Astrocyte of the cerebellum (primary cell): Measurements from ENCODE around the gene ANKRD34A.

Experiments used
- DNase-seq: peaks from one replicate; pipeline ENCODE4 v3.0.0-alpha.2; 2011; ENCODE audit warnings: low read depth
- H3K4me3 ChIP-seq: 2 replicates; pipeline ENCODE4 v1.5.1; 2011; ENCODE audit warnings: mild to moderate bottlenecking, low read depth, low read length, moderate library complexity
- in situ Hi-C: cut with HindIII; loops from 2 replicates; pipeline ENCODE4 v1.10.0; 2017; ENCODE audit warnings: low sequenced_read_pairs
- TF ChIP-seq, protein P1 (sequence below): IDR thresholded peaks from 2 replicates; pipeline ENCODE4 v1.5.1; 2012; ENCODE audit warnings: low read length, low read depth, moderate library complexity, mild to moderate bottlenecking; ENCODE audit errors: missing control alignments

The ANKRD34A gene

DNA sequence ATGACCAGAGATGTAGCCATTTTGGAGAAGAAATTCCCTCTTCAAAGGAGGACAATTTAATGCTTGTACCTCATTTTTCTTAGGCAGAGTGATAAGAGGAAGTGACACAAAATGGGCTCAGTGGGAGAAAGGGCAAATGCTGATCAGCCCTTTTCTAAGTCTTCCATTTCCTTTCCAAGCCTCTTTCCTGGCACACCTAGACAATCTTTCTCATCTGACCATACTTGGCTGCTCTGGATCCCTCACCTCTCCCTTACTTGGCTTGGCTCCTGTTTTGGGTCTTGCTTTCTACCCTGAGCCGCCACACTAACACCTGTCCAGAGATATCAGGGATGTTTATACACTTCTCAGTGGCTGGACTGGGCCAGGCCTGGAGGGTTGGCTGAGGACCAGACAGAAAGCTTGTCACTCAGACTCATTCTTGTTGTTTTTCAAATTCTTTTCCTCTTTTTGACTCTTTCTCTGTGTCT is 18.9 kb upstream of the ANKRD34A start:
- in situ Hi-C loops = no loop called here
- DNase-seq = no peak
- TF ChIP-seq, protein P1, sequence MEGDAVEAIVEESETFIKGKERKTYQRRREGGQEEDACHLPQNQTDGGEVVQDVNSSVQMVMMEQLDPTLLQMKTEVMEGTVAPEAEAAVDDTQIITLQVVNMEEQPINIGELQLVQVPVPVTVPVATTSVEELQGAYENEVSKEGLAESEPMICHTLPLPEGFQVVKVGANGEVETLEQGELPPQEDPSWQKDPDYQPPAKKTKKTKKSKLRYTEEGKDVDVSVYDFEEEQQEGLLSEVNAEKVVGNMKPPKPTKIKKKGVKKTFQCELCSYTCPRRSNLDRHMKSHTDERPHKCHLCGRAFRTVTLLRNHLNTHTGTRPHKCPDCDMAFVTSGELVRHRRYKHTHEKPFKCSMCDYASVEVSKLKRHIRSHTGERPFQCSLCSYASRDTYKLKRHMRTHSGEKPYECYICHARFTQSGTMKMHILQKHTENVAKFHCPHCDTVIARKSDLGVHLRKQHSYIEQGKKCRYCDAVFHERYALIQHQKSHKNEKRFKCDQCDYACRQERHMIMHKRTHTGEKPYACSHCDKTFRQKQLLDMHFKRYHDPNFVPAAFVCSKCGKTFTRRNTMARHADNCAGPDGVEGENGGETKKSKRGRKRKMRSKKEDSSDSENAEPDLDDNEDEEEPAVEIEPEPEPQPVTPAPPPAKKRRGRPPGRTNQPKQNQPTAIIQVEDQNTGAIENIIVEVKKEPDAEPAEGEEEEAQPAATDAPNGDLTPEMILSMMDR = no peak
- no peak overlapping the region for H3K4me3 ChIP-seq

DNA sequence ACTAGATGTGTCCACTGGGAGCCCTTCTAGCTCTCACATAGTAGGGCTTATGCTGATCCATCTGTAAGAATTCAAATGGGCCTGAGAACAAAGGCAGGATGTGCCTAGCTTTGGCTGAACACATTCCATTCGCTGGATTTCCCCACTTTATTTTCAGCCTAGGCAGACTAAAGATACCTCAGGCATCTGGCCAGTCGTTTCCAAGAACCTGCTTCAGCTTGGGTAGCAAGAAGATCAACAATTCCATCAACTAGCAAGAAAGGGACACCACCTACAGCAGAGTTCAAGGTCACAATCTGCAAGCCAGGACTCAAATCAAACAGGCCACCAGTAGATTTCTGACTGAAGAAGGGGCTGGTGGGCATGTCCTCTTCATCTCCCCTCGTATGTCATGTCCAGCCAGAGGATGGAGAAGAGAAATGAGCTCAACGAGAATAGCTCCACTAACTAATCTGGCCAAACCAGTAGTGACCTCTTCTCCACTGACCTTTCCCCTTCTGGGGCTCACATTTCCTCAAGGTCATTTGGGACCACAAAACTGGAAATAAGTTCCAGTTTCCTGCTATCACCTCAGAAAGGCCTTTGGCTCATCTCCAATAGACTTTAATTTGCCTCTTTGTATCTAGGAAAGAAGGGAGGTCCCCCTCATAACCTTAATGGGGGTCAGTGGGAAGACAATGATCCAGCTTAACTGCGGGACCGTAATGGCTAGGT is 17.8 kb upstream of the ANKRD34A start:
- in situ Hi-C loops = no loop called here
- no peak for DNase-seq
- TF ChIP-seq, protein P1 = no peak
- H3K4me3 ChIP-seq = no peak overlapping the region

DNA sequence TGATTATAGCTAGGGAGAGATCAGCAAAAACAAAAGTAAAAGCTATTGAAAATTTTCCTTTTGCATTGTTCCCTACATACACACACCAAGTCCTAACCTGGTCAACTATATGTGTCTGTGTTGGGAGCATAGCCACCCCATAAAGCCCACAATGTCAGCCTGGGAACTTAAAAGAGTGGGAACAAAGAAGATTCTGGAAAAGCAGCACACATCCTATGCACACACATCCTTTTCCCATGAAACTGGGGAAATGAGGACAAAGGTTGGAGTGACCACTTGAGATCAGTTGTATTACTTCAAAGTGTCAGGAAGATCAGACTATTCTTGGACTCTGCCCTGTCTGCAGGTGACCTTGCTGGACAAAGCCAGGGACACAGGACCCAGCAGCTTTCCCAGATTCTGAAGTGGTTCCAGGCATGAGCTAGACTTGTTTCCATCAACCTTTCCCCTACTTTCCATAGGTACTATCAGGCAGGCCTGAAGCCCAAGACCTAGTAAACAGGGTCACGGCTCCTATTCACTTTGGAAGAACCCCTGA is 16.2 kb upstream of the ANKRD34A start:
- no peak overlapping the region for H3K4me3 ChIP-seq
- TF ChIP-seq, protein P1 = no peak
- DNase-seq = no peak
- in situ Hi-C loops = no loop called here

DNA sequence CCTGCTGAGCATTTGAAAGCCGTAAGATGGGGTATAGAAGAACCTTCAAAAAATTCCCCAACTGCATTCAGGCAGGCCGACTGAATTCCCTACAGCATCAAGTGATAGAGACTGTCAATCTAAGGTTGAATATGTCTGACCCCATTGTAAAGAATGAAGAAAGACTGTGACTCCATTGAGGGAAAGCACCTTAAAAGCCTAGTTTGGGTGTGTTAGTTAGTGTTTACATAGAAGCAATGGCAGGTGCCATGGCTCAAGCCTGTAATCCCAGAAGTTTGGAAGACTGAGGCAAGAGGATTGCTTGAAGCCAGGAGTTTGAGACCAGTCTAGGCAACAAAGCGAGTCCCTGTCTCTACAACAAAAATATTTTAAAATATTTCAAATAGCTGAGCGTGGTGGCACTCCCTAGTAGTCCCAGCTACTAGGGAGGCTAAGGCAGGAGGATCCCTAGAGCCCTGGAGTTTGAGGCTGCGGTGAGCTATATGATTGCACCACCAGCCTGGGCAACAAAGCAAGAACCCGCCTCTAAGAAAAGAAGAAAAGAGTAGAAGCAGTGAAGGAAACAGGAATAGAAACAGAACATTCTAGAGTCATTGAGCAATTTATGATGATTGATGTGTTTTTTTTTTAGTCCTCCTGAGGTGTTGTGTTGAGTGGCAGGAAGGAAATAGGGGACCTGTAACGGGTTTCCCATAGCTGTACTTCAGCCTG is 15.5 kb upstream of the ANKRD34A start:
- in situ Hi-C loops = no loop called here
- no peak overlapping the region for H3K4me3 ChIP-seq
- TF ChIP-seq, protein P1 = no peak
- no peak for DNase-seq

DNA sequence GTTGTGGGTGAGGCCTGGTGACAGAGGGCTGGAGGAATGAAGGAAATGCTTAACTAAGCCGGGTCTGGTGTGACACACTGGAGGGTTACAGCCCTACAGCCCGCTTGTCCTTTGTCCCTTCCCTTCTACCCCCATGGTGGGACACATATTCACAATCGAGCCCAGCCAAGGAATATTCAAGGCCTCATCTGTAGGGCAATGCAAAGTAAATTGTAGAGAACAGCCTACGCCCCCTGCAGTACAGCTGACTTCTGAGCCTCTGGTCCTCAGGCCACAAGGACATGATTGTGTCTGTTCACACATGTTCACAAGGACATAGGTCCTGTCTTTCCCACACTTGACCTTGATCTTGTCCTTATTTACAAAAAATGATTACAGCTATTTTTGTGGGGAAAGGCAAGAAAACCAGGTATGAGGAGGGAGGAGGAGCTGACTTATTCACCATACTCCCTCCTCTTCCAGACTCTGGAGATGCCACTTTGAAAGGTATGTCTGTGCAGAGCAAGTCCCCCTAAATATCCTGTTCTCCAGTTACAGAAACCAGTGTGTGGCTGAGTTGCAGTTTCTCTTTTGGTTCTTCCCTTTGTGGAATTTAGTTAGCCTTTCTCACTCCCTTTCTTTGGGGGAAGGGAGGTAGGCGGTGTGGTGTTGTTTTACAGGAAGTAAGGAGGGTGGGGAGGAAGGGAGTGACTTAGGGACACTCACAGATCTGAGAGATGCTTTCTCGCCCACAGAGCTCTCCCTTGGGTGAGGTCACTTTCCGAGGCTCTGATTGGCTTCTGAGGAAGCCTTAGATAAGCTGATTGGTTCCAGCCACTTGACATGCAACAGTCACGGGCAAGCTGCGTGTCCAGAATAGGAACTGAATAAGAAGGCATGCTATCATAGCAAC is 14.7 kb upstream of the ANKRD34A start:
- in situ Hi-C loops = no loop called here
- TF ChIP-seq, protein P1 = peak; percentile 44
- H3K4me3 ChIP-seq = peak overlapping the region; percentile 21
- DNase-seq = peak; percentile 99

DNA sequence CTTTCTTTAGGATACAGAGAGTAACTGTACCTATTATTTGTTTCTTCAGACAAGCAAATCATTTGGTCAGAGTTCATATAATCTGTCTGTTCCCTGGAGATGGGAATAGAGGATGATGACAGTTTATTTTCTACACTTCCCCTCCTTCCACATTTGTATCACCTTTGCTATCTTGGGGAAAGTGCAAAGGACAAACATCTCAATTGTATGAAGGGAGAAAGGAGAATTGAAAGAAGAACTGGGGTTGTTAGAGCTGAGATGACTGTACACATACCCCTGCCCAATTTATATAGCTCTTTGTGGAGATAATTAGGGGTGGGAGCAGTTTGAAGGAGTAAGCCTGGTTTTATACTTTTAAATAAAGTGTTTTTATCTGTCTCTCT is 14.1 kb upstream of the ANKRD34A start:
- no peak for DNase-seq
- H3K4me3 ChIP-seq = no peak overlapping the region
- TF ChIP-seq, protein P1 = no peak
- in situ Hi-C loops = no loop called here
